IMR-90 (cell line): ENCODE data around the gene MYH11. TPM values are rescaled to one million over a fixed set of nuclear protein-coding genes. Genes with fewer than 3 reads are reported as not detected.

Source experiments
- ATAC-seq: fragments of 200-7000 bp; cut with Tn5 transposase; 2 replicates; pipeline ENCODE4 v1.9.1; 2020; ENCODE audit warnings: low read depth, mild to moderate bottlenecking, moderate library complexity
- BruUV-seq: library from RNA; stranded (reverse); fragments of 400-500 nt; replicated peaks from 2 replicates; lab custom pipeline; 2021; lab: Mats Ljungman, UMichigan
- CTCF ChIA-PET: fragments of 300-600 bp; formaldehyde crosslinking; extraction: SDS; loops from one replicate; lab custom pipeline; 2021; ENCODE audit warnings: antibody characterized with exemption; lab: Yijun Ruan, JAX
- POLR2A ChIA-PET: fragments of 300-600 bp; sonication (Branson Sonifier 250); formaldehyde crosslinking; loops from one replicate; lab custom pipeline; 2022; ENCODE audit warnings: antibody characterized with exemption; ENCODE audit not compliant: unreplicated experiment; lab: Charles Lee
- DNase-seq: peaks from one replicate; pipeline ENCODE4 v3.0.0; 2013
- H2AFZ ChIP-seq: replicated peaks from 2 replicates; pipeline ENCODE3; 2013; ENCODE audit warnings: low read length, mild to moderate bottlenecking; ENCODE audit not compliant: poor library complexity
- H2AK5ac ChIP-seq: 2 replicates; pipeline ENCODE4 v1.6.1; 2013; ENCODE audit warnings: low read depth, low read length, inconsistent platforms
- H2AK9ac ChIP-seq: replicated peaks from 2 replicates; pipeline ENCODE3; 2013; ENCODE audit warnings: mild to moderate bottlenecking, low read depth, low read length, moderate library complexity; ENCODE audit not compliant: poor library complexity
- H2BK120ac ChIP-seq: 2 replicates; pipeline ENCODE4 v1.6.1; 2013; ENCODE audit warnings: low read depth, low read length, inconsistent platforms
- H2BK15ac ChIP-seq: 3 replicates; pipeline ENCODE4 v1.6.1; 2013; ENCODE audit warnings: low read depth, low read length, inconsistent platforms
- H2BK20ac ChIP-seq: 2 replicates; pipeline ENCODE4 v1.6.1; 2013; ENCODE audit warnings: low read depth, mild to moderate bottlenecking, inconsistent platforms, low read length, moderate library complexity
- H2BK5ac ChIP-seq: 2 replicates; pipeline ENCODE4 v1.6.1; 2013; ENCODE audit warnings: mild to moderate bottlenecking, low read depth, low read length, inconsistent platforms; ENCODE audit not compliant: poor library complexity, severe bottlenecking
- H3K14ac ChIP-seq: replicated peaks from 2 replicates; pipeline ENCODE4 v1.6.1; 2013; ENCODE audit warnings: low read depth, low read length, inconsistent platforms
- H3K18ac ChIP-seq: 2 replicates; pipeline ENCODE4 v1.6.1; 2013; ENCODE audit warnings: low read depth, low read length, control low read depth
- H3K23ac ChIP-seq: 2 replicates; pipeline ENCODE4 v1.6.1; 2013; ENCODE audit warnings: low read depth, low read length, inconsistent platforms
- H3K27ac ChIP-seq: 2 replicates; pipeline ENCODE4 v1.5.1; 2013; ENCODE audit warnings: mild to moderate bottlenecking, control low read depth, low read length; ENCODE audit not compliant: insufficient read depth
- H3K27me3 ChIP-seq: 2 replicates; pipeline ENCODE4 v1.6.1; 2013; ENCODE audit warnings: low read length; ENCODE audit not compliant: control insufficient read depth, insufficient read depth
- H3K36me3 ChIP-seq: 2 replicates; pipeline ENCODE4 v1.6.1; 2013; ENCODE audit warnings: low read length, mixed read lengths; ENCODE audit not compliant: control insufficient read depth, insufficient read depth
- H3K4ac ChIP-seq: 2 replicates; pipeline ENCODE4 v1.6.1; 2013; ENCODE audit warnings: low read depth, low read length, inconsistent platforms
- H3K4me1 ChIP-seq: 2 replicates; pipeline ENCODE4 v1.6.1; 2013; ENCODE audit warnings: low read length, mixed read lengths; ENCODE audit not compliant: control insufficient read depth, insufficient read depth
- H3K4me2 ChIP-seq: 2 replicates; pipeline ENCODE4 v1.6.1; 2013; ENCODE audit warnings: low read depth, mild to moderate bottlenecking, control low read depth, low read length, moderate library complexity
- H3K4me3 ChIP-seq: 2 replicates; pipeline ENCODE4 v1.5.1; 2013; ENCODE audit warnings: low read depth, mild to moderate bottlenecking, control low read depth, low read length, moderate library complexity; ENCODE audit not compliant: insufficient read depth
- H3K56ac ChIP-seq: 2 replicates; pipeline ENCODE4 v1.6.1; 2013; ENCODE audit warnings: low read length, inconsistent platforms; ENCODE audit not compliant: insufficient read depth; ENCODE audit errors: extremely low read depth
- H3K79me1 ChIP-seq, 2 experiments: 2 replicates each; pipeline ENCODE4 v1.6.1; 2013; ENCODE audit warnings: low read length in 2 of 2, inconsistent platforms in 1 of 2, low read depth in 1 of 2
- H3K9ac ChIP-seq: 2 replicates; pipeline ENCODE4 v1.6.1; 2013; ENCODE audit warnings: low read depth, low read length, control low read depth
- H3K9me1 ChIP-seq: 2 replicates; pipeline ENCODE4 v1.6.1; 2013; ENCODE audit warnings: low read length, inconsistent platforms; ENCODE audit not compliant: insufficient read depth
- H3K9me3 ChIP-seq: 2 replicates; pipeline ENCODE4 v1.6.1; 2013; ENCODE audit warnings: low read length; ENCODE audit not compliant: control insufficient read depth, insufficient read depth
- H4K20me1 ChIP-seq: 2 replicates; pipeline ENCODE4 v1.6.1; 2013; ENCODE audit warnings: low read length, inconsistent platforms; ENCODE audit not compliant: insufficient read depth
- H4K5ac ChIP-seq: 2 replicates; pipeline ENCODE4 v1.6.1; 2013; ENCODE audit warnings: mild to moderate bottlenecking, low read depth, low read length, control low read depth
- H4K8ac ChIP-seq, 2 experiments: 2 replicates each; pipeline ENCODE4 v1.6.1; 2013; ENCODE audit warnings: low read depth in 2 of 2, low read length in 2 of 2, control low read depth in 1 of 2, inconsistent platforms in 1 of 2
- H4K91ac ChIP-seq: 2 replicates; pipeline ENCODE4 v1.6.1; 2013; ENCODE audit warnings: low read depth, low read length, inconsistent platforms; ENCODE audit not compliant: insufficient read depth
- CEBPB ChIP-seq: IDR thresholded peaks from 2 replicates; pipeline ENCODE4 v1.6.1; 2012; ENCODE audit warnings: low read depth, low read length, improper control_type of control experiment
- MAZ ChIP-seq: IDR thresholded peaks from 2 replicates; pipeline ENCODE4 v1.6.1; 2012; ENCODE audit warnings: low read depth, mild to moderate bottlenecking, low read length, improper control_type of control experiment, moderate library complexity, borderline replicate concordance
- MXI1 ChIP-seq: IDR thresholded peaks from 2 replicates; pipeline ENCODE4 v1.6.1; 2012; ENCODE audit warnings: low read depth, mild to moderate bottlenecking, low read length, moderate library complexity, borderline replicate concordance
- NFE2L2 ChIP-seq: fragments of 150-350 bp; IDR thresholded peaks from 2 replicates; pipeline ENCODE4 v1.6.1; 2016; ENCODE audit warnings: low read depth, mild to moderate bottlenecking, low read length
- POLR2A ChIP-seq: IDR thresholded peaks from 2 replicates; pipeline ENCODE4 v1.6.1; 2012; ENCODE audit warnings: mild to moderate bottlenecking, low read depth, low read length
- RFX5 ChIP-seq: IDR thresholded peaks from 2 replicates; pipeline ENCODE4 v1.8.0; 2012; ENCODE audit warnings: low read depth, mild to moderate bottlenecking, low read length, moderate library complexity
- WGBS, 2 experiments: methylation state at CpG; one replicate each; pipeline versions ENCODE4 v1.1.5 to v1.1.7; 2013; ENCODE audit warnings: missing lambda C conversion rate in 2 of 2; ENCODE audit not compliant: insufficient read length in 1 of 2; ENCODE audit errors: extremely low coverage in 2 of 2; 5-methylcytosine and 5-hydroxymethylcytosine counted together
- dilution Hi-C: fragments of 300-500 bp; cut with HindIII; formaldehyde crosslinking; loops from one replicate; pipeline ENCODE4 v1.14.3; 2018; ENCODE audit warnings: low sequenced_read_pairs; ENCODE audit not compliant: unreplicated experiment
- in situ Hi-C: fragments of 300-500 bp; cut with MboI; formaldehyde crosslinking; loops from 3 replicates; pipeline ENCODE4 v1.14.3; 2019; ENCODE audit warnings: low sequenced_read_pairs, inconsistent platforms, mixed read lengths
- intact Hi-C: fragments of 100-400 bp; cut with micrococcal nuclease; formaldehyde crosslinking; loops from 2 replicates; pipeline ENCODE4 v1.10.0; 2022
- polyA plus RNA-seq, 3 experiments: library from polyadenylated mRNA; depleted of rRNA; stranded (reverse); fragments of >200 nt; gene quantifications; 2 replicates each; pipeline ENCODE4 v1.2.3, GENCODE V29; 2012; ENCODE audit warnings: low replicate concordance in 1 of 3
- total RNA-seq: library from RNA; depleted of rRNA; stranded (reverse); fragments of >200 nt; gene quantifications from 2 replicates; pipeline ENCODE4 v1.2.3, GENCODE V29; 2012

The MYH11 gene
- total and polyA plus RNA-seq, 2 of the 4 experiments (the other 2 are of a cell fraction), result under 0.01 to 0.12 TPM

GRCh38 chr16:15900357-15900756 lies 43.5 kb upstream of the MYH11 start:
- H3K4me3 ChIP-seq, result no peak overlapping the region
- no peak for DNase-seq
- H3K4me1 ChIP-seq, result peaks cover 7% of the 10 kb centered on the region
- in situ Hi-C loops, result no loop called here
- no peak overlapping the region for H2BK15ac ChIP-seq
- H4K20me1 ChIP-seq, result no peaks in the 10 kb centered on the region
- no peak overlapping the region for H4K91ac ChIP-seq
- H2BK5ac ChIP-seq, result no peak overlapping the region
- H4K8ac ChIP-seq, result no peak overlapping the region
- H3K27ac ChIP-seq, result no peak overlapping the region
- H3K4me2 ChIP-seq, result no peak overlapping the region
- H2BK120ac ChIP-seq, result no peak overlapping the region
- no peak overlapping the region for H2BK20ac ChIP-seq
- H2AFZ ChIP-seq, result no peak overlapping the region
- H3K4ac ChIP-seq, result no peak overlapping the region
- H3K79me1 ChIP-seq, result peaks cover 0 to 11% of the 10 kb centered on the region in 2 experiments; a peak in 1 of 4 replicates
- CTCF ChIA-PET, result no interaction called here
- no TSS peak for BruUV-seq
- peaks cover 21% of the 10 kb centered on the region for H3K9me1 ChIP-seq
- WGBS, 2 experiments, result no CpG with 5 or more reads among the region's 3 CpGs
- H2AK5ac ChIP-seq, result no peak overlapping the region
- no peak overlapping the region for H3K23ac ChIP-seq
- no peak overlapping the region for H3K56ac ChIP-seq
- H2AK9ac ChIP-seq, result no peak overlapping the region
- no peaks in the 10 kb centered on the region for H3K9me3 ChIP-seq
- no peak overlapping the region for H4K5ac ChIP-seq
- no peak for ATAC-seq
- dilution Hi-C loops, result no loop called here
- H3K18ac ChIP-seq, result no peak overlapping the region
- POLR2A ChIA-PET, result no interaction called here
- no peak overlapping the region for H3K9ac ChIP-seq
- TF ChIP-seq POLR2A (no peak), RFX5 (no peak), MAZ (no peak), CEBPB (no peak), MXI1 (no peak), NFE2L2 (no peak)
- intact Hi-C loops, result no loop called here
- no peak overlapping the region for H3K14ac ChIP-seq
- no peaks in the 10 kb centered on the region for H3K27me3 ChIP-seq
- no peaks in the 10 kb centered on the region for H3K36me3 ChIP-seq
